GM19238 (cell line): ENCODE results near the gene NXT1.
"Not testable (repeated sequence)": the region's sequence is repeated elsewhere in the genome, so short reads cannot be mapped to it uniquely, and the experiment has no call there.

Experiments
- DNase-seq: peaks from one replicate; pipeline ENCODE4 v3.0.0; 2011; ENCODE audit warnings: low spot score; ENCODE audit not compliant: insufficient read length

NXT1 gene

GRCh38 chr20:23350196-23350903, at the start of gene NXT1:
Gene NXT1, plus strand, starts transcription at chr20:23350791. Its CDS starts 3,251 bp downstream, at chr20:23354042.
- DNase-seq, result peak; percentile 78

GRCh38 chr20:23301436-23302050, 49.0 kb upstream of the NXT1 start:
- no peak for DNase-seq

- DNase-seq, result no peak
Observed at GRCh38 chr20:23302386-23302785, 48.2 kb upstream of the NXT1 start.

- no peak for DNase-seq
Observed at GRCh38 chr20:23302801-23303200, 47.8 kb upstream of the NXT1 start.

GRCh38 chr20:23303325-23304102, 47.1 kb upstream of the NXT1 start:
- no peak for DNase-seq

GRCh38 chr20:23304616-23305015, 46.0 kb upstream of the NXT1 start:
- DNase-seq, result no peak

- no peak for DNase-seq
Observed at GRCh38 chr20:23305098-23305497, 45.5 kb upstream of the NXT1 start.

- DNase-seq, result not testable (repeated sequence)
Observed at GRCh38 chr20:23307393-23307792, 43.2 kb upstream of the NXT1 start.

- no peak for DNase-seq
Observed at GRCh38 chr20:23308024-23308423, 42.6 kb upstream of the NXT1 start.

- DNase-seq, result no peak
Observed at GRCh38 chr20:23308908-23309307, 41.7 kb upstream of the NXT1 start.

GRCh38 chr20:23309781-23310180, 40.8 kb upstream of the NXT1 start:
- no peak for DNase-seq

- no peak for DNase-seq
Observed at GRCh38 chr20:23311947-23312506, 38.6 kb upstream of the NXT1 start.

- DNase-seq, result no peak
Observed at GRCh38 chr20:23313271-23313670, 37.3 kb upstream of the NXT1 start.

GRCh38 chr20:23314699-23315098, 35.9 kb upstream of the NXT1 start:
- no peak for DNase-seq

- DNase-seq, result no peak
Observed at GRCh38 chr20:23315099-23315498, 35.5 kb upstream of the NXT1 start.

- DNase-seq, result no peak
Observed at GRCh38 chr20:23316626-23317025, 34.0 kb upstream of the NXT1 start.

GRCh38 chr20:23317081-23317480, 33.5 kb upstream of the NXT1 start:
- DNase-seq, result no peak

GRCh38 chr20:23318347-23318746, 32.2 kb upstream of the NXT1 start:
- no peak for DNase-seq

- no peak for DNase-seq
Observed at GRCh38 chr20:23320317-23320716, 30.3 kb upstream of the NXT1 start.

- DNase-seq, result no peak
Observed at GRCh38 chr20:23325107-23325506, 25.5 kb upstream of the NXT1 start.

- no peak for DNase-seq
Observed at GRCh38 chr20:23326774-23327173, 23.8 kb upstream of the NXT1 start.
